SU-DHL-6 (cell line): ENCODE results near the gene NLGN1.

Experiments
- H2AFZ ChIP-seq: fragments of 200-600 bp; sonication (generic); 2 replicates; pipeline ENCODE4 v1.6.1; 2014; ENCODE audit warnings: low read depth, mild to moderate bottlenecking, moderate library complexity, mixed read lengths, antibody characterized with exemption, low read length; ENCODE audit not compliant: severe bottlenecking
- H3F3A ChIP-seq: fragments of 200-600 bp; shearing (Covaris generic); 2 replicates; pipeline ENCODE4 v1.6.0; 2016; ENCODE audit warnings: antibody characterized with exemption, mild to moderate bottlenecking; ENCODE audit not compliant: insufficient read depth
- H3K27ac ChIP-seq: fragments of 200-600 bp; sonication (generic); 2 replicates; pipeline ENCODE4 v1.5.1; 2016; ENCODE audit warnings: low read depth, mild to moderate bottlenecking, low read length, moderate library complexity, mixed read lengths
- H3K27me3 ChIP-seq: fragments of 200-600 bp; sonication (generic), shearing (Covaris generic); 2 replicates; pipeline ENCODE4 v1.6.0; 2014; ENCODE audit warnings: mild to moderate bottlenecking, low read length
- H3K36me3 ChIP-seq: fragments of 200-600 bp; sonication (generic); 2 replicates; pipeline ENCODE4 v1.6.1; 2014; ENCODE audit warnings: mild to moderate bottlenecking, low read length, mixed read lengths
- H3K4me2 ChIP-seq: fragments of 300-600, 200-600 bp; shearing (Covaris generic), sonication (generic); 2 replicates; pipeline ENCODE4 v1.6.0; 2014; ENCODE audit warnings: low read length, low read depth, mild to moderate bottlenecking; ENCODE audit not compliant: poor library complexity, severe bottlenecking
- H3K4me3 ChIP-seq: fragments of 200-600 bp; sonication (generic); 2 replicates; pipeline ENCODE4 v1.5.1; 2014; ENCODE audit warnings: antibody characterized with exemption, low read length, mild to moderate bottlenecking, mixed read lengths; ENCODE audit not compliant: insufficient read depth, poor library complexity, severe bottlenecking
- H3K79me2 ChIP-seq: fragments of 200-600 bp; sonication (generic); 2 replicates; pipeline ENCODE4 v1.6.1; 2014; ENCODE audit warnings: mild to moderate bottlenecking, low read length, moderate library complexity; ENCODE audit not compliant: insufficient read depth
- H3K9ac ChIP-seq: fragments of 200-600 bp; sonication (generic); 2 replicates; pipeline ENCODE4 v1.7.0; 2014; ENCODE audit warnings: mild to moderate bottlenecking, low read length
- H3K9me2 ChIP-seq: fragments of 200-600 bp; sonication (generic); replicated peaks from 2 replicates; pipeline ENCODE4 v1.6.1; 2014; ENCODE audit warnings: low read length; ENCODE audit not compliant: insufficient read depth
- H3K9me3 ChIP-seq: fragments of 200-600 bp; sonication (generic); 2 replicates; pipeline ENCODE4 v1.6.1; 2014; ENCODE audit warnings: low read length, mixed read lengths; ENCODE audit not compliant: insufficient read depth
- H4K20me1 ChIP-seq: fragments of 200-600 bp; sonication (generic); 2 replicates; pipeline ENCODE4 v1.6.1; 2014; ENCODE audit warnings: low read depth, mild to moderate bottlenecking, antibody characterized with exemption, low read length, moderate library complexity, mixed read lengths
- EZH2phosphoT487 ChIP-seq: fragments of 200-600 bp; sonication (generic), shearing (Covaris generic); conservative IDR thresholded peaks from 2 replicates; pipeline ENCODE4 v1.6.1; 2018; ENCODE audit warnings: mild to moderate bottlenecking, antibody characterized with exemption, low read length, moderate library complexity, mixed read lengths
- TF ChIP-seq, protein P1 (sequence below): fragments of 200-600 bp; sonication (generic); IDR thresholded peaks from one replicate; pipeline ENCODE4 v1.5.1; 2017; ENCODE audit warnings: antibody characterized with exemption, mild to moderate bottlenecking, low read length, moderate library complexity; ENCODE audit not compliant: insufficient read depth, poor library complexity, severe bottlenecking

NLGN1 gene

DNA sequence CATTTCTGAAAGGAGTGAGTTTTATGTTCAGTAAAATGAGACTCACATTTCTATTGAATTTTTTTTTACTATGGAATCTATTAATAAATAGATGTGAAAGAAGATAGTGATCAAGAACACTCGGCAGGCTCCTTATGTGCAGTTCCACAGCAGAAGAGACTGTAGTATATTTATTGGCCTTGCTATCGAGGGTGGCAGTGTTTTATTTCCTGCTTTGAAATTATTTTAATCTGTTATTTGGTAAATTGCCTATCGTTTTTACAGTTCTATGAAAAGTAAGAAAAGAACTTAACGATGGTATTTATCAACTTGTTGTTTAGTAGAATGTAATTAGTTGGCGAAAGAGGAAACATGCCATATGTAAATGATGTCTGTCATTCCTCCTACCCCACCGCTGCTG is 238.3 kb downstream of the NLGN1 start:
- H3K36me3 ChIP-seq = no peaks in the 10 kb centered on the region
- no peaks in the 10 kb centered on the region for H3K9me3 ChIP-seq
- no peak overlapping the region for H3K27ac ChIP-seq
- H2AFZ ChIP-seq = no peak overlapping the region
- TF ChIP-seq, protein P1, sequence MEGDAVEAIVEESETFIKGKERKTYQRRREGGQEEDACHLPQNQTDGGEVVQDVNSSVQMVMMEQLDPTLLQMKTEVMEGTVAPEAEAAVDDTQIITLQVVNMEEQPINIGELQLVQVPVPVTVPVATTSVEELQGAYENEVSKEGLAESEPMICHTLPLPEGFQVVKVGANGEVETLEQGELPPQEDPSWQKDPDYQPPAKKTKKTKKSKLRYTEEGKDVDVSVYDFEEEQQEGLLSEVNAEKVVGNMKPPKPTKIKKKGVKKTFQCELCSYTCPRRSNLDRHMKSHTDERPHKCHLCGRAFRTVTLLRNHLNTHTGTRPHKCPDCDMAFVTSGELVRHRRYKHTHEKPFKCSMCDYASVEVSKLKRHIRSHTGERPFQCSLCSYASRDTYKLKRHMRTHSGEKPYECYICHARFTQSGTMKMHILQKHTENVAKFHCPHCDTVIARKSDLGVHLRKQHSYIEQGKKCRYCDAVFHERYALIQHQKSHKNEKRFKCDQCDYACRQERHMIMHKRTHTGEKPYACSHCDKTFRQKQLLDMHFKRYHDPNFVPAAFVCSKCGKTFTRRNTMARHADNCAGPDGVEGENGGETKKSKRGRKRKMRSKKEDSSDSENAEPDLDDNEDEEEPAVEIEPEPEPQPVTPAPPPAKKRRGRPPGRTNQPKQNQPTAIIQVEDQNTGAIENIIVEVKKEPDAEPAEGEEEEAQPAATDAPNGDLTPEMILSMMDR = no peak
- no peak for TF ChIP-seq EZH2phosphoT487
- no peaks in the 10 kb centered on the region for H3F3A ChIP-seq
- no peaks in the 10 kb centered on the region for H3K79me2 ChIP-seq
- H3K4me2 ChIP-seq = no peak overlapping the region
- H3K4me3 ChIP-seq = no peak overlapping the region
- H3K9me2 ChIP-seq = no peaks in the 10 kb centered on the region
- H3K9ac ChIP-seq = no peak overlapping the region
- H4K20me1 ChIP-seq = no peaks in the 10 kb centered on the region
- H3K27me3 ChIP-seq = peaks cover 3% of the 10 kb centered on the region; the same call in 1 of the 2 replicates

DNA sequence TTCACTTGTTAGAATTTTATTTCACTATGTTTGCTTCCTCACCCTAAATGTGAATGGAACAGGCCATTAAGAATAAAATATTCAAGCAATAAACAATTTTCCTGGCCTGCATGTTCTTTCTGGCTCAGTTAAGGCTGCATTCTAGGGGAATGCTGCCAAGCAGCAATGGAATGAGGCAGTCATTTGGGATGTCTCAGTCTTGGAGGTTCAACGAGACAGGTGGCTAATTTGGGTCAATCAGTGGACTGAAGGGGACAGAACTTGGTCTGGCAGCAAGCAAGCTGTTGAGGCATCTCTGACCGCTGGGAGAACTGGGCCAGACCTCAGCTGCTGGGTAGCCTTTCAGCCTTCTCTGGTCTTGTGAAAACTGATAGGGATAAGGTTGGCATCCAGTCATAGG is 241.6 kb downstream of the NLGN1 start:
- Histone ChIP-seq H3K79me2 (no peaks in the 10 kb centered on the region), H2AFZ (no peak overlapping the region), H4K20me1 (no peaks in the 10 kb centered on the region), H3K9me2 (no peaks in the 10 kb centered on the region), H3K27me3 (peaks cover 3% of the 10 kb centered on the region; the same call in 1 of the 2 replicates), H3F3A (no peaks in the 10 kb centered on the region), H3K9me3 (no peaks in the 10 kb centered on the region), H3K9ac (no peak overlapping the region), H3K4me3 (no peak overlapping the region), H3K36me3 (no peaks in the 10 kb centered on the region), H3K27ac (no peak overlapping the region), H3K4me2 (no peak overlapping the region)
- no peak for TF ChIP-seq EZH2phosphoT487
- TF ChIP-seq, protein P1 = no peak

DNA sequence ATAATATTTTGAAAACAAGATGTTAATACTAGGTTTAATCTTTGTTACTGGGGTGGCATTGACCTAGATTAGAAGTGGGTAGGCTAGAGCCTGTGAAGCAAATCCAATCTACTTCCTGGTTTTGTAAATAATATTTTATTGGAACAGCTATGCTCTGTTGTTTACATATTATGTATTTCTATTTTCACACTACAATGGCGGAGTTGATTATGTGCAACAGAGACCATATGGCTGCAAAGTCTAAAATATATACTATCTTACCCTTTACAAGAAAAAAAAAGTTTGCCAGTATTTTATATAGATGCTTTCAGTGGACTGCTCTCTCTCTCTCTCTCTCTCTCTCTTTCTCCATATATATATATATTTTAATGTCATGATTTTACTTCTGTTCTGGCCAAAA is 244.2 kb downstream of the NLGN1 start:
- H3K4me2 ChIP-seq = no peak overlapping the region
- H3K27ac ChIP-seq = no peak overlapping the region
- no peak overlapping the region for H2AFZ ChIP-seq
- H3K27me3 ChIP-seq = no peaks in the 10 kb centered on the region
- H3K36me3 ChIP-seq = no peaks in the 10 kb centered on the region
- H3K9me3 ChIP-seq = no peaks in the 10 kb centered on the region
- no peaks in the 10 kb centered on the region for H3K79me2 ChIP-seq
- TF ChIP-seq, protein P1 = no peak
- TF ChIP-seq EZH2phosphoT487 = no peak
- H3K9me2 ChIP-seq = no peaks in the 10 kb centered on the region
- no peaks in the 10 kb centered on the region for H4K20me1 ChIP-seq
- no peak overlapping the region for H3K9ac ChIP-seq
- H3F3A ChIP-seq = no peaks in the 10 kb centered on the region
- H3K4me3 ChIP-seq = no peak overlapping the region
